Endothelial cell of umbilical vein (primary cell): ENCODE measurements around the gene ACTL7A. TPM values are rescaled to one million over a fixed set of nuclear protein-coding genes. Genes with fewer than 3 reads are reported as not detected.

Experiments used
- BruUV-seq: library from RNA; stranded (reverse); fragments of 400-500 nt; replicated peaks from 2 replicates; lab custom pipeline; 2021; lab: Mats Ljungman, UMichigan
- CTCF ChIA-PET: fragments of 300-600, 350-600 bp; sonication (Branson Sonifier 250); formaldehyde crosslinking; loops from one replicate; lab custom pipeline; 2021; ENCODE audit warnings: antibody characterized with exemption, inconsistent platforms; lab: Charles Lee
- POLR2A ChIA-PET: fragments of 300-600, 350-600 bp; sonication (Branson Sonifier 250); formaldehyde crosslinking; loops from one replicate; lab custom pipeline; 2021; ENCODE audit warnings: antibody characterized with exemption, inconsistent platforms; lab: Charles Lee
- DNase-seq: peaks from one replicate; pipeline ENCODE4 v3.0.0-alpha.2; 2011; ENCODE audit warnings: low read depth, low spot score
- FAIRE-seq: peaks from 2 replicates; lab custom pipeline; 2011; peaks lifted over from hg19 to GRCh38; lab: Jason Lieb, UNC
- H2AFZ ChIP-seq: 2 replicates; pipeline ENCODE4 v1.6.0; 2012; ENCODE audit warnings: low read depth, low read length, control low read depth, inconsistent platforms
- H3K27ac ChIP-seq: 2 replicates; pipeline ENCODE4 v1.5.1; 2011; ENCODE audit warnings: low read depth, mild to moderate bottlenecking, control low read depth, low read length, moderate library complexity; ENCODE audit not compliant: insufficient read depth
- H3K27me3 ChIP-seq, 2 experiments: 2 replicates each; pipeline versions ENCODE4 v1.6.0 to v1.6.1; 2011; ENCODE audit warnings: low read length in 2 of 2, mixed read lengths in 1 of 2; ENCODE audit not compliant: control insufficient read depth in 2 of 2, insufficient read depth in 2 of 2
- H3K36me3 ChIP-seq, 2 experiments: 2 replicates in 1 of 2; 3 replicates in 1 of 2; pipeline ENCODE4 v1.5.1; 2011; ENCODE audit warnings: low read length in 2 of 2, mild to moderate bottlenecking in 1 of 2, moderate library complexity in 1 of 2; ENCODE audit not compliant: control insufficient read depth in 2 of 2, insufficient read depth in 2 of 2; ENCODE audit errors: extremely low read depth in 1 of 2
- H3K4me1 ChIP-seq: 3 replicates; pipeline ENCODE4 v1.5.1; 2011; ENCODE audit warnings: mild to moderate bottlenecking, low read length; ENCODE audit not compliant: control insufficient read depth, insufficient read depth; ENCODE audit errors: extremely low read depth
- H3K4me2 ChIP-seq: 2 replicates; pipeline ENCODE4 v1.6.1; 2011; ENCODE audit warnings: low read length, control low read depth, mixed read lengths; ENCODE audit not compliant: insufficient read depth
- H3K4me3 ChIP-seq, 3 experiments: fragments of 200-600 bp in 1 of 3; sonication (generic), shearing (Covaris generic) in 1 of 3; replicated peaks in 1 of 3; 2 replicates each; pipeline ENCODE4 v1.5.1; 2011 to 2016; ENCODE audit warnings: control low read depth in 3 of 3, low read length in 3 of 3, mild to moderate bottlenecking in 2 of 3, inconsistent platforms in 1 of 3, low read depth in 1 of 3, moderate library complexity in 1 of 3; ENCODE audit not compliant: insufficient read depth in 1 of 3
- H3K79me2 ChIP-seq: 2 replicates; pipeline ENCODE4 v1.6.0; 2012; ENCODE audit warnings: low read length, inconsistent platforms; ENCODE audit not compliant: control insufficient read depth, insufficient read depth
- H3K9ac ChIP-seq: replicated peaks from 2 replicates; pipeline ENCODE3; 2011; ENCODE audit warnings: low read length, control low read depth; ENCODE audit not compliant: insufficient read depth; ENCODE audit errors: extremely low read depth
- H3K9me1 ChIP-seq: replicated peaks from 3 replicates; pipeline ENCODE4 v1.6.0; 2011; ENCODE audit warnings: mild to moderate bottlenecking, low read length; ENCODE audit not compliant: control insufficient read depth, insufficient read depth; ENCODE audit errors: extremely low read depth
- H3K9me3 ChIP-seq: replicated peaks from 2 replicates; pipeline ENCODE4 v1.5.1; 2012; ENCODE audit warnings: low read length, inconsistent platforms; ENCODE audit not compliant: control insufficient read depth, insufficient read depth
- H4K20me1 ChIP-seq: replicated peaks from 2 replicates; pipeline ENCODE3; 2011; ENCODE audit warnings: mild to moderate bottlenecking, low read length; ENCODE audit not compliant: control insufficient read depth, insufficient read depth; ENCODE audit errors: extremely low read depth
- CTCF ChIP-seq, 2 donors: IDR thresholded peaks; 1 replicate in 1 of 2; 2 replicates in 1 of 2; pipeline ENCODE4 v1.5.1; 2011; ENCODE audit warnings: low read length in 2 of 2, mild to moderate bottlenecking in 2 of 2, moderate library complexity in 2 of 2, control low read depth in 1 of 2, inconsistent platforms in 1 of 2, low read depth in 1 of 2; ENCODE audit not compliant: insufficient read depth in 1 of 2; ENCODE audit errors: extremely low read depth in 1 of 2
- EZH2 ChIP-seq: IDR thresholded peaks from 2 replicates; pipeline ENCODE4 v1.6.1; 2012; ENCODE audit warnings: borderline replicate concordance, low read depth, mild to moderate bottlenecking, moderate library complexity, low read length, inconsistent platforms; ENCODE audit not compliant: severe bottlenecking
- FOS ChIP-seq: IDR thresholded peaks from 2 replicates; pipeline ENCODE4 v1.6.1; 2011; ENCODE audit warnings: mild to moderate bottlenecking, low read length, moderate library complexity, borderline replicate concordance; ENCODE audit not compliant: insufficient read depth
- GATA2 ChIP-seq: IDR thresholded peaks from 2 replicates; pipeline ENCODE4 v1.7.0; 2011; ENCODE audit warnings: low read depth, mild to moderate bottlenecking, moderate library complexity, mixed read lengths, low read length; ENCODE audit not compliant: insufficient read length, insufficient read depth
- JUN ChIP-seq: IDR thresholded peaks from 2 replicates; pipeline ENCODE4 v1.6.1; 2011; ENCODE audit warnings: borderline replicate concordance, low read depth; ENCODE audit not compliant: insufficient read length, insufficient read depth
- MAX ChIP-seq: IDR thresholded peaks from 2 replicates; pipeline ENCODE4 v1.6.1; 2011; ENCODE audit not compliant: insufficient read depth, insufficient read length
- MYC ChIP-seq: IDR thresholded peaks from one replicate; pipeline ENCODE4 v1.6.1; 2011; ENCODE audit warnings: mild to moderate bottlenecking, low read depth, low read length
- POLR2A ChIP-seq: IDR thresholded peaks from 2 replicates; pipeline ENCODE4 v1.6.1; 2012; ENCODE audit warnings: low read depth, mild to moderate bottlenecking, control low read depth, low read length
- POLR2AphosphoS5 ChIP-seq: IDR thresholded peaks from 2 replicates; pipeline ENCODE4 v1.6.1; 2012; ENCODE audit warnings: low read depth, mild to moderate bottlenecking, control low read depth, low read length, moderate library complexity; ENCODE audit not compliant: insufficient read depth
- dilution Hi-C: fragments of 300-500 bp; cut with MboI; formaldehyde crosslinking; loops from one replicate; pipeline ENCODE4 v1.15.0; 2019; ENCODE audit warnings: low sequenced_read_pairs; ENCODE audit not compliant: extremely low pct_ligation_motif_present
- intact Hi-C: fragments of 100-400 bp; cut with micrococcal nuclease; formaldehyde crosslinking; loops from one replicate; pipeline ENCODE4 v1.10.0; 2022
- polyA plus RNA-seq, 4 experiments: library from polyadenylated mRNA; depleted of rRNA in 3 of 4; stranded (reverse) in 3 of 4; unstranded in 1 of 4; fragments of >200 nt; gene quantifications; 2 replicates each; pipeline versions ENCODE4 v1.2.1 to v1.2.3, GENCODE V29; 2011 to 2012; ENCODE audit warnings: missing spikeins in 1 of 4
- total RNA-seq: library from RNA; stranded (reverse); gene quantifications from 2 replicates; pipeline ENCODE4 v1.2.3, GENCODE V29; 2021

The ACTL7A gene
- total and polyA plus RNA-seq, 2 donors (not counting 3 experiments of a cell fraction or from before 2014, with no cell fraction given) = not detected

- Histone ChIP-seq H3K27ac (no peak overlapping the region), H3K9ac (no peak overlapping the region), H3K36me3 (peaks cover 0 to 4% of the 10 kb centered on the region in 2 experiments), H4K20me1 (no peaks in the 10 kb centered on the region), H2AFZ (no peak overlapping the region), H3K4me3 (no peak overlapping the region), H3K4me2 (no peak overlapping the region), H3K9me1 (no peaks in the 10 kb centered on the region), H3K27me3 (no peaks in the 10 kb centered on the region), H3K9me3 (no peaks in the 10 kb centered on the region), H3K79me2 (no peaks in the 10 kb centered on the region), H3K4me1 (no peaks in the 10 kb centered on the region)
- intact Hi-C loops = no loop called here
- BruUV-seq = no TSS peak
- ChIA-PET POLR2A (no interaction called here), CTCF (no interaction called here)
- TF ChIP-seq MAX (no peak), CTCF (IDR thresholded peaks at IDR 0.05; ENCODE audit: extremely low read depth in 1 of 2, insufficient read depth in 1 of 2, low read depth in 1 of 2, low read length in 2 of 2) (no peak), MYC (no peak), POLR2AphosphoS5 (no peak), POLR2A (no peak), GATA2 (no peak), EZH2 (no peak), FOS (no peak), JUN (no peak)
- DNase-seq = no peak
- FAIRE-seq = no peak
- dilution Hi-C loops = no loop called here
Measured at GRCh38 chr9:108866001-108866420, 3.9 kb downstream of the ACTL7A start.
